Vagina (tissue), 2 donors: ENCODE data around the gene JAK1. TPM values are rescaled to one million over a fixed set of nuclear protein-coding genes. Genes with fewer than 3 reads are reported as not detected.

Source experiments
- DNase-seq, 2 donors: peaks; one replicate each; pipeline ENCODE4 v3.0.0-alpha.2; 2017; ENCODE audit errors: extremely low spot score in 2 of 2
- H3K27ac ChIP-seq: fragments of 200-600 bp; sonication (generic); one replicate; pipeline ENCODE4 v1.5.1; 2019
- H3K27me3 ChIP-seq: fragments of 200-600 bp; sonication (generic); one replicate; pipeline ENCODE4 v1.5.1; 2019
- H3K36me3 ChIP-seq, 2 donors: fragments of 200-600 bp; sonication (generic); one replicate each; pipeline ENCODE4 v1.5.1; 2017 to 2019
- H3K4me1 ChIP-seq: fragments of 200-600 bp; sonication (generic); one replicate; pipeline ENCODE4 v1.5.1; 2019
- H3K4me3 ChIP-seq, 2 donors: fragments of 200-600 bp; sonication (generic); 1 replicate in 1 of 2; 2 replicates in 1 of 2; pipeline ENCODE4 v1.5.1; 2016 to 2019
- H3K9me3 ChIP-seq: fragments of 200-600 bp; sonication (generic); one replicate; pipeline ENCODE4 v1.5.1; 2019
- POLR2A ChIP-seq, 2 donors: fragments of 450-650 bp; IDR thresholded peaks; one replicate each; pipeline ENCODE4 v1.6.1; 2017; ENCODE audit warnings: antibody characterized with exemption in 2 of 2, mild to moderate bottlenecking in 2 of 2, moderate library complexity in 2 of 2
- POLR2AphosphoS5 ChIP-seq, 2 donors: sonication (generic); formaldehyde crosslinking; IDR thresholded peaks; one replicate each; pipeline ENCODE4 v1.9.0; 2017; ENCODE audit warnings: antibody characterized with exemption in 2 of 2, mild to moderate bottlenecking in 2 of 2, low read depth in 1 of 2; ENCODE audit not compliant: insufficient read depth in 1 of 2
- intact Hi-C: fragments of 100-400 bp; cut with DNase I; formaldehyde crosslinking; loops from one replicate; pipeline ENCODE4 v1.15.1; 2023
- total RNA-seq: library from RNA; depleted of rRNA; stranded (reverse); fragments of >200 nt; gene quantifications from one replicate; pipeline ENCODE4 v1.2.3, GENCODE V29; 2016
- TF ChIP-seq, protein P1 (sequence below), 3 experiments: fragments of 450-650 bp in 2 of 3; fragments of 200-600 bp in 1 of 3; sonication (generic) in 1 of 3; IDR thresholded peaks; one replicate each; pipeline ENCODE4 v1.5.1; 2017 to 2019; ENCODE audit warnings: antibody characterized with exemption in 3 of 3, mild to moderate bottlenecking in 2 of 3, moderate library complexity in 2 of 3

The JAK1 gene
- total RNA-seq, 1 donor from 2014 or later, result 93.3 TPM

DNA sequence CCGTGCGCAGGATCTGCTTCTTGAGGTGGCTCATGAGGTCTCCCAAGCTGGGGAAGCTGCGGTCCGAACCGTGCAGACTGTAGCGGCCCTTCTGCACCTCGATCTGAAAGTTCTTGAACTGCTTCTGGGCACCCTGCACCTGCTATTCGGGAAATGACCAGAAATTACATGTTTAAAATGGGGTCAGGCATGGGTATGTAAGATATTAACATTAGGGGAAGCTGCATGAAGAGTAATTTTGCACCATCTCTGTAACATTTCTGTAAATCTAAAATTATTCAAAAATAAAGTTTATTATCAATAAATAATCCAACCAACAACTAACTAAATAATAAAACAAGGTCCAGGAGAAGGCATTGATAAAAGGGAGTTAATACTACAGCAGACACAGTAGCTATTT lies 110.8 kb downstream of the JAK1 start:
- intact Hi-C loops, result no loop called here
- Histone ChIP-seq H3K27ac (no peak overlapping the region), H3K36me3 (peaks cover 0 to 67% of the 10 kb centered on the region in 2 donors)

DNA sequence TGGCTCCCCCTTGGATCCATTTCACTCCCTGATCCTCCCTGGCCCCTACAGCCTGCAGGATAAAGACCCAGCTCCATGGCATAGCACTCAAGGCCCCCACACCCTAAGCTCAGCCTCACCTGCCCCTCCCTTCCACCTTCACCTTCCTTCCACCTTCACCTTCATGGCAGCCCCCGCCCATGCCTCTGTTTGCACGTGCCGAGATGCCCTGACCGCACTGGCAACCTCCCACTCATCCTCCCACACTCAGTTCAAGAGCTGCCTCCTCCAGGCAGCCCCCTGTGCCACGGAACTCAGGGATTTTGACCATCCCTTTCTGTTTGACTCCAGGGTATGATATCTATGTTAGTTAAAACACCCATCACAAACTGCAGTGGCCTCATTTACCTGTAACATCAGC lies 111.7 kb downstream of the JAK1 start:
- Histone ChIP-seq H3K27ac (no peak overlapping the region), H3K36me3 (peaks cover 0 to 72% of the 10 kb centered on the region in 2 donors), H3K27me3 (no peaks in the 10 kb centered on the region), H3K4me3 (no peak overlapping the region), H3K9me3 (no peaks in the 10 kb centered on the region), H3K4me1 (no peaks in the 10 kb centered on the region)
- intact Hi-C loops, result no loop called here
- peak in 1 of 2 donors; percentile 70 for DNase-seq
- TF ChIP-seq POLR2AphosphoS5 (IDR thresholded peaks at IDR 0.05; ENCODE audit: insufficient read depth in 1 of 2, low read depth in 1 of 2), result no peak
- TF ChIP-seq POLR2A (IDR thresholded peaks at IDR 0.05), result no peak
- TF ChIP-seq, protein P1, sequence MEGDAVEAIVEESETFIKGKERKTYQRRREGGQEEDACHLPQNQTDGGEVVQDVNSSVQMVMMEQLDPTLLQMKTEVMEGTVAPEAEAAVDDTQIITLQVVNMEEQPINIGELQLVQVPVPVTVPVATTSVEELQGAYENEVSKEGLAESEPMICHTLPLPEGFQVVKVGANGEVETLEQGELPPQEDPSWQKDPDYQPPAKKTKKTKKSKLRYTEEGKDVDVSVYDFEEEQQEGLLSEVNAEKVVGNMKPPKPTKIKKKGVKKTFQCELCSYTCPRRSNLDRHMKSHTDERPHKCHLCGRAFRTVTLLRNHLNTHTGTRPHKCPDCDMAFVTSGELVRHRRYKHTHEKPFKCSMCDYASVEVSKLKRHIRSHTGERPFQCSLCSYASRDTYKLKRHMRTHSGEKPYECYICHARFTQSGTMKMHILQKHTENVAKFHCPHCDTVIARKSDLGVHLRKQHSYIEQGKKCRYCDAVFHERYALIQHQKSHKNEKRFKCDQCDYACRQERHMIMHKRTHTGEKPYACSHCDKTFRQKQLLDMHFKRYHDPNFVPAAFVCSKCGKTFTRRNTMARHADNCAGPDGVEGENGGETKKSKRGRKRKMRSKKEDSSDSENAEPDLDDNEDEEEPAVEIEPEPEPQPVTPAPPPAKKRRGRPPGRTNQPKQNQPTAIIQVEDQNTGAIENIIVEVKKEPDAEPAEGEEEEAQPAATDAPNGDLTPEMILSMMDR (IDR thresholded peaks at IDR 0.05), result no peak

More for the DNA sequence above, 110.8 kb downstream of the JAK1 start:
- TF ChIP-seq POLR2A (IDR thresholded peaks at IDR 0.05) (no peak), POLR2AphosphoS5 (IDR thresholded peaks at IDR 0.05; ENCODE audit: insufficient read depth in 1 of 2, low read depth in 1 of 2) (no peak)
- TF ChIP-seq, protein P1 (IDR thresholded peaks at IDR 0.05), result no peak
- Histone ChIP-seq H3K4me1 (no peaks in the 10 kb centered on the region), H3K27me3 (no peaks in the 10 kb centered on the region), H3K9me3 (no peaks in the 10 kb centered on the region), H3K4me3 (no peak overlapping the region)
- DNase-seq, result peak in 1 of 2 donors; percentile 31

DNA sequence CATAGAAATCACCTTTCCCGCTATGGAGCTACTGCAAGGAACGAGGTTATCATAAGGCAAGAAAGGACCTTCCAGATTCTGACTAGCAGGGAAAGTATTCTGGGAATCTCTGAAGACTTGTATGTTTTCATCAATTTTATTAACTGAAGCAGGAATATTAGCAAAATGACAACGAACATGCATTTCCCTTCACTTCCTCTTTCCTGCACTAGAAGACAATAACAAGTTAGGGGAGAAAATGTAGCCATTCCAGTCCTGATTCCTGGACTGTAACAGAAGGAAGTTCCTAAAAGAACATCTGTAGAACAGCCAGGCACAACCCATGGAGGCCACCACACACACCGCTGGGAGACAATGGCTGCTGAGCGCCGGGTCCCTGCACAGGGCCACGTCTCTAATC lies 114.7 kb downstream of the JAK1 start:
- Histone ChIP-seq H3K4me3 (no peak overlapping the region), H3K9me3 (no peaks in the 10 kb centered on the region), H3K27me3 (no peaks in the 10 kb centered on the region), H3K27ac (no peak overlapping the region), H3K36me3 (peaks cover 0 to 68% of the 10 kb centered on the region in 2 donors), H3K4me1 (no peaks in the 10 kb centered on the region)
- DNase-seq, result no peak
- TF ChIP-seq POLR2AphosphoS5 (IDR thresholded peaks at IDR 0.05; ENCODE audit: insufficient read depth in 1 of 2, low read depth in 1 of 2) (no peak), POLR2A (IDR thresholded peaks at IDR 0.05) (no peak)
- TF ChIP-seq, protein P1 (IDR thresholded peaks at IDR 0.05), result no peak
- intact Hi-C loops, result no loop called here

DNA sequence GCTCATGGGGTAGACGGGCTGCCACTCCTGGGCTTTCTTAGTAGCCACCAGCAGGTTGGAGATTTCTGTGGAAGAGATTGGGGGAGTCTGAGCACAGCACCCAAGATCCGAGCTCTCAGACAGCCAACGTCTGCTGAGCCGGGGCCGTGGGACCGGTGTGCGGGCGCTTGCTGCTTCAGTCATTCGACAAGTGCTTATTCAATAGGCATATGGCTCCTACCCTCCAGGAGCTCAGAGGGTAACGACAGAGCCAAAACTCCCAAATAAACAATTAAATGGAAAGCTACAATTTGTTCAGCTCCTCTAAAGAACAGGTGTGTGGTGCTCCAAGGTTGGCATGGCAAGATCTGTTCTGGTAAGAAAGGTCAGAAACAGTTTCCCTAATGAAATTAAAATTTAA lies 115.5 kb downstream of the JAK1 start:
- Histone ChIP-seq H3K27ac (no peak overlapping the region), H3K27me3 (no peaks in the 10 kb centered on the region), H3K9me3 (no peaks in the 10 kb centered on the region), H3K4me3 (no peak overlapping the region), H3K4me1 (no peaks in the 10 kb centered on the region), H3K36me3 (peaks cover 0 to 67% of the 10 kb centered on the region in 2 donors)
- intact Hi-C loops, result no loop called here
- TF ChIP-seq POLR2A (IDR thresholded peaks at IDR 0.05) (no peak), POLR2AphosphoS5 (IDR thresholded peaks at IDR 0.05; ENCODE audit: insufficient read depth in 1 of 2, low read depth in 1 of 2) (no peak)
- TF ChIP-seq, protein P1 (IDR thresholded peaks at IDR 0.05), result no peak
- peak in 1 of 2 donors; percentile 58 for DNase-seq

DNA sequence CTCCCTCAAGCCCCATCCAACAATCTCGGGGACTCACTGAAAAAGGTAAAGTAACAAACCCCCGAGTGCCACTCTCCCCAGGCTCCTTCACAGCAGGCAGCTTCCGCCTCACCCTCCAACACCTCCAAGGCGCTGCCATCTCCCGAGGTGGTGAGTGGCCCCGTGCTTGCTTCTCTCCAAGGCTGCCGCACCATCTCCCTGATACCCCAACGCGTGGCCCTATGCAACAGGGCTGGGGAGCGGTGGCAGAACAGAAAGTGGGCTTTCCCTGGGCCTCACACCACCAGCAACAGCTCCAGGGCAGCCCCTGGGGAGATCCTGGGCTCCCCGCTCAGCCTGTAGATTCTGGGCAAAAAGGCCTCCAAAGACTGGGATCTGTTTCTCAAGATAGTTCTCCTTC lies 116.4 kb downstream of the JAK1 start:
- no peaks in the 10 kb centered on the region for H3K4me1 ChIP-seq
- no peak for TF ChIP-seq POLR2AphosphoS5 (IDR thresholded peaks at IDR 0.05; ENCODE audit: insufficient read depth in 1 of 2, low read depth in 1 of 2)
- no peak for TF ChIP-seq POLR2A (IDR thresholded peaks at IDR 0.05)
- TF ChIP-seq, protein P1 (IDR thresholded peaks at IDR 0.05), result no peak
- H3K9me3 ChIP-seq, result no peaks in the 10 kb centered on the region
- H3K27ac ChIP-seq, result no peak overlapping the region
- DNase-seq, result peak in 1 of 2 donors; percentile 70
- intact Hi-C loops, result no loop called here
- H3K36me3 ChIP-seq, result peaks cover 0 to 65% of the 10 kb centered on the region in 2 donors
- H3K27me3 ChIP-seq, result no peaks in the 10 kb centered on the region
- H3K4me3 ChIP-seq, result no peak overlapping the region
